Ectodermal cell (in vitro differentiated cells): Measurements from ENCODE around the gene JAKMIP2.
"Not testable (repeated sequence)": the region's sequence is repeated elsewhere in the genome, so short reads cannot be mapped to it uniquely, and the experiment has no call there.

ENCODE experiments used
- H3K27ac ChIP-seq: 2 replicates; pipeline ENCODE4 v1.7.0; 2013; ENCODE audit warnings: mild to moderate bottlenecking, low read depth, low read length; ENCODE audit not compliant: insufficient read depth, poor library complexity, severe bottlenecking
- H3K27me3 ChIP-seq: 2 replicates; pipeline ENCODE4 v1.7.0; 2013; ENCODE audit warnings: mild to moderate bottlenecking, low read length; ENCODE audit not compliant: insufficient read depth, control insufficient read depth, poor library complexity, severe bottlenecking
- H3K36me3 ChIP-seq: one replicate; pipeline ENCODE4 v1.7.0; 2013; ENCODE audit warnings: low read length; ENCODE audit not compliant: control insufficient read depth, insufficient read depth
- H3K4me1 ChIP-seq: one replicate; pipeline ENCODE4 v1.7.0; 2013; ENCODE audit warnings: low read length; ENCODE audit not compliant: control insufficient read depth, insufficient read depth
- H3K4me3 ChIP-seq: 2 replicates; pipeline ENCODE4 v1.7.0; 2013; ENCODE audit warnings: low read depth, low read length, control low read depth; ENCODE audit not compliant: insufficient read depth
- H3K9me3 ChIP-seq: 2 replicates; pipeline ENCODE4 v1.7.0; 2013; ENCODE audit warnings: mild to moderate bottlenecking, low read length, moderate library complexity; ENCODE audit not compliant: control insufficient read depth
- WGBS, 2 experiments: methylation state at CpG; one replicate each; pipeline ENCODE4 v1.1.7; 2013; ENCODE audit warnings: missing lambda C conversion rate in 2 of 2; 5-methylcytosine and 5-hydroxymethylcytosine counted together

JAKMIP2 gene

DNA sequence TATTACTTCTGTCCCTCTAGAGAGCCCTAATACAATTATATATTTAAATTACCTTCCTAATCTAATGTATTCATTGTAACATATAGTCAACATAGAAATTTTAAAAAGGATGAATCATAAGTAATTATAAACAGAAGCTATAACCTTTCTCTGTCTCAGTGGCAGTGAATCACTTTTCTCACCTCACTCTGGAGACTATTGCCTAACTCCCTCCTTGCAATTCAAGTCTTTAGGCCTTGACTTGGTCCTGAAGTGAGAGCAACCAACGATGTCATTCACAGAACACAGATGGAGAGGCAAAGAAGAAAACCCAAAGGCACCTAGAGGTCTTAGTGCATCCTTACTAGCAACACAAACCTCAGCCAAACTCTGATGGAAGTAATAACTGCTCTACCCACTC is 139.4 kb downstream of the JAKMIP2 start:
- Histone ChIP-seq H3K4me1 (no peaks in the 10 kb centered on the region), H3K4me3 (no peak overlapping the region), H3K9me3 (no peaks in the 10 kb centered on the region), H3K27ac (no peak overlapping the region), H3K27me3 (no peaks in the 10 kb centered on the region), H3K36me3 (peaks cover 11% of the 10 kb centered on the region)
- WGBS, 2 experiments = 86 to 90% methylated on average over 1 of the region's 1 CpG

DNA sequence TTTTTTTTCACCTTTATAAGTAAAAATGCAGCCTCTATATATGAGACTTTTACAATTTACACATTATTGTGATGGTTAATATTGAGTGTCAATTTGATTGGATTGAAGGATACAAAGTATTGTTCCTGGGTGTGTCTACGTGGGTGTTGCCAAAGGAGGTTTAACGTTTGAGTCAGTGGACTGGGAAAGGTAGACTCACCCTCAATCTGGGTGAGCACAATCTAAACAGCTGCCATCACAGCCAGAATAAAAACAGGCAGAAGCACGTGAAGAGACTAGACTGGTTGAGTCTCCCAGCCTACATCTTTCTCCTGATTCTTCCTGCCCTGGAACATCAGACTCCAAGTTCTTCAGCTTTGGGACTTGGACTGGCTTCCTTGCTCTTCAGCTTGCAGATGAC is 139.9 kb downstream of the JAKMIP2 start:
- Histone ChIP-seq H3K9me3 (no peaks in the 10 kb centered on the region), H3K4me1 (no peaks in the 10 kb centered on the region), H3K36me3 (peaks cover 11% of the 10 kb centered on the region), H3K27ac (no peak overlapping the region), H3K27me3 (no peaks in the 10 kb centered on the region), H3K4me3 (no peak overlapping the region)
- 90 to 97% methylated on average over 3 of the region's 3 CpGs for WGBS, 2 experiments

DNA sequence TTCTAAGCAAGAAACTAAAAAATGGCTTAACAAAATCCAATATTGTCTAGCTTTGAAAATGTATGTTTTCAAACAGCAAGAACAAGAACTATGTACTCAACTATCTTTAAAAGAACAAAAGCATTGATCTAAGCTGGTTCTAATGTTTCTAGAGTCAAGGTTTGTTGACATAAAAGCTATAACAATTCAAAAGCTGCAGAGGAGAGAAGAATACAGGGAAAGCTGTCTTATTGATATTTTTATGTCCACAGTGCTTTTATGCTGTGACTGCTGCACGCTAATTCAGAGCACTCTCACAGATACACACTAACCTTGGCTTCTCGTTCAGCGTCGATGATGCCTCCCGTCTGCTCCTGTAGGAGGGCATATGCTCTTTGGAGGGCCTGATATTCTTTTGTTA is 143.2 kb downstream of the JAKMIP2 start:
- Histone ChIP-seq H3K27ac (no peak overlapping the region), H3K4me3 (no peak overlapping the region), H3K27me3 (no peaks in the 10 kb centered on the region), H3K4me1 (no peaks in the 10 kb centered on the region), H3K36me3 (peaks cover 11% of the 10 kb centered on the region), H3K9me3 (no peaks in the 10 kb centered on the region)
- 95 to 99% methylated on average over 5 of the region's 5 CpGs for WGBS, 2 experiments

DNA sequence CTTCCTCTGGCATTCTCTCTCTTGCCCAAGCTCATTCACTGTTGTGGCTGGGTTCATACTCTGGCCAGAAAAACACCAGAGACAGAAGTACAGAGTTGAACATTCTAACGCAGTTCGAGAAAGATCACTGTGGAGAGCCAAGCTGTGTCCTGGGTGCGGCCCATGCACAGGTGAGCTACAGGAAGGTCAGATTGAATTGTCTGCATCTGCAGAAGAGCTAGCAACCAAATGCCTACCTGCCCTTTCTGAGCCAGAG is 145.9 kb downstream of the JAKMIP2 start:
- Histone ChIP-seq H3K9me3 (no peaks in the 10 kb centered on the region), H3K36me3 (peaks cover 11% of the 10 kb centered on the region), H3K4me3 (no peak overlapping the region), H3K27ac (no peak overlapping the region), H3K27me3 (no peaks in the 10 kb centered on the region), H3K4me1 (no peaks in the 10 kb centered on the region)
- WGBS, 2 experiments = 93 to 98% methylated on average over 3 of the region's 3 CpGs

DNA sequence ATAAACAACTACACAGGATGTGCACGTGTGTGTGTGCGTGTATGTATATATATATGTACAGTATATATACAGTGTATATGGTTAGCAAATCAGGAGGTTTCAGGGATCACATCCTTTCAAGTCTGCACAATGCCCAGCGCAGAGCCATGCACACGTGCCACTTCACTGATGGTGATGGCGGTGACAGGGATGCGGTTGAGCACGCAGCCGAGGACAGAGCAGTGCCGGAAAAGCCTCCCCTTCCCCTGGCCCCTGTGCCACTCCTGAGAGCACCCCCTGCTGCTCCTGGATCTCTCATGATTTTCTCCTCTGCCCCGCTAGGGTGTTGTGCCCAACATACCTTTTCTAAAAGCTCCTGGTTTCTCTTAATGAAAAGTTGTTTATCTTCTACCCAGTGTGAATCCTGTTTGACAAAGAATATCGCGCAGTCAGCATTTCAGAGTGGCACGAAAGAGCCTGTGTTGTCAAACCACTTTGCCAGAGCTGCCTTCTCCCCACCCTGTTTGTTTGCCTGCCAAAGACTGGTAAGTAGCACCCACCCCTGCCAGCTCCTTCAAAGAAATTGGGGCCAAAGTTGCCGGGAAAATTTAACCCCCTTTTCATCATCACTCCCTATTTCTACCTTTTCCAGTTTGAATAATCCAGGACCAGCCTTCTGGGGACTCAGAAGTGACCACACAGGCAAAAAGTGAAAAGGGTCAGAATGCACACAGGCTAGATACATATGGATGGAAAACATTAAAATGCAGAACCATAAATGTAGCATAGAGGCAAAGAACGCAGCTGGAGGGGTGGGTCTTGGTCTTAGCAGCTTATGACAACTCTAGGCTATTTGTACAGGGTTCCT is 146.4 kb downstream of the JAKMIP2 start:
- Histone ChIP-seq H3K9me3 (no peaks in the 10 kb centered on the region), H3K27me3 (no peaks in the 10 kb centered on the region), H3K4me1 (no peaks in the 10 kb centered on the region), H3K36me3 (peaks cover 7% of the 10 kb centered on the region), H3K4me3 (no peak overlapping the region), H3K27ac (no peak overlapping the region)
- 95 to 97% methylated on average over 15 of the region's 15 CpGs for WGBS, 2 experiments

DNA sequence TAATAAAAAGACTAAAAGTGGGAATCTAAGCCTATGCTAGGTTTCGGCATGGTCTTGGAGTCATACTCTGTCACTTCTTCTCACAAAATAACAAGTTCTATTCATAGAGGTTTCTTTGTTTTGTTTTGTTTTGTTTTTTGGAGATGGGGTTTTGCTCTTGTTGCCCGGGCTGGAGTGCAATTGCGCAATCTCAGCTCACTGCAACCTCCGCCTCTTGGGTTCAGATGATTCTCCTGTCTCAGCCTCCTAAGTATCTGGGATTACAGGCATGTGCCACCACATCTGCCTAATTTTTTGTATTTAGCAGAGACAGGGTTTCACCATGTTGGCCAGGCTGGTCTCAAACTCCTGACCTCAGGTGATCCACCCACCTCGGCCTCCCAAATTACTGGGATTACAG is 147.1 kb downstream of the JAKMIP2 start:
- not testable (repeated sequence) for H3K4me1 ChIP-seq, H3K27ac ChIP-seq, H3K36me3 ChIP-seq, H3K9me3 ChIP-seq, H3K4me3 ChIP-seq, H3K27me3 ChIP-seq
- WGBS, 2 experiments = 94 to 96% methylated on average over 4 of the region's 5 CpGs

DNA sequence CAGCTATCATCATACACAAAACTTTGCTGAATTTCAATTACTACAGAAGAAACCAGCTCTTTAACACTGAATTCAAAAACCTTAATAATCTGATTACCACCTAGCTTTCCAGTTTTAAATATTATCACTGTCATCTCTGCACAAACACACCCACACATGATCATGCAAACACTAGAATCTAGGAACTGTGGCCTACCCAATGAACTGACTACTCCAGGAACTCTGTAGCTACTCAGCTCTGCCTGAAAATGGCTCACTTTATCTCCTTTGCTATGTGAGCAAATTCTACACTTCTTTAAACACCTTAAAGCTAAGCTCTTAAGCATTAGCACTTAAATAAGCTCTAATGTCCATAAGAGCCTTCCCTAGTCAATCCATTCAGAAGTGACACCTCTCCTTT is 149.4 kb downstream of the JAKMIP2 start:
- no peak overlapping the region for H3K4me3 ChIP-seq
- no peaks in the 10 kb centered on the region for H3K27me3 ChIP-seq
- no peak overlapping the region for H3K27ac ChIP-seq
- no peaks in the 10 kb centered on the region for H3K9me3 ChIP-seq
- no peaks in the 10 kb centered on the region for H3K36me3 ChIP-seq
- peaks cover 14% of the 10 kb centered on the region for H3K4me1 ChIP-seq

DNA sequence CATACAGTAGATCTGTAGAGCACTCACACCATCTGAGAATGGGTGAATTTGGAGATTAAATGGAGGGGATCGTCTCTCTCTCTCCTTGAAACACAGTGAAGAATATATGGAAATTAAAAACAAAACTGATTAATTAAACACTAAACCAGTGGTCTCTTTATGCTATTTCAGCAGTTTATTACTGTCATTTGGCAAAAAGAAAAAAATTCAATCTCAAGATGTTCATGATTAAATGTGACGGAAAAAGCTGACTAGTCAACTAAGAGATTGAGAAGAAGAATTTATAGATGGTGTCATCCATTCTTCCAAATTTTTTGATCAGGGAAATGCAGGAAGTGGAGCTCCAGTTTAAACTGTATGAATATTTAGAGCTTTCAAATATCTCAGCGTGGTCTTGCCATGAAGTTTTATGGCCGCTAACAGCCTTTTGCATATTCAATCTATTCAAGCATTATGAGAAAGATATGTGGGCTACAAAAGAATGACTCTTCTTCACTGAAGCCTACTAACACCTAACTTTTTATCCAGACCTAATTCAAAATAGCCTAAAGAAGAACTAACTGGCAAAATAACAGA is 151.0 kb downstream of the JAKMIP2 start:
- Histone ChIP-seq H3K36me3 (no peaks in the 10 kb centered on the region), H3K9me3 (no peaks in the 10 kb centered on the region), H3K4me1 (peaks cover 16% of the 10 kb centered on the region), H3K4me3 (no peak overlapping the region), H3K27ac (no peak overlapping the region), H3K27me3 (no peaks in the 10 kb centered on the region)
- WGBS, 2 experiments = 87 to 97% methylated on average over 3 of the region's 4 CpGs

DNA sequence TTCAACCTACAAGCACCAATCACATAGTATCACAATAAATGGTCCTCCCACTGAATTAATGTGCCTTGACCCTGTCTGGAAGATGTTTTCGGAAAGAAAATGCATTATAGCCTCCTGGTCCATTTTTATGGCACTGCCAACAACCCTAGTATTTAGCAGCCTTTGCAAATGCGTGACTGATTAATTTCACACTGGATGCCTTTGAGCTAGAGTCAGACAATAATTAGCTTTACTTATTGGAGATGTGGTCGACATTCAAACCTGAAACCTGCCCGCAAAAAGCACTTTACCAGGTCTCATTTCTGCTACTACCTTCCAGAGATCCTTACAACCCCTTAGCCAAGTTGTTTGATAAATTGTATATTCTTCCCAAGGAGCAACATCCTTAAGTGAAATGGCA is 153.3 kb downstream of the JAKMIP2 start:
- WGBS, 2 experiments = 89 to 99% methylated on average over 4 of the region's 4 CpGs
- no peaks in the 10 kb centered on the region for H3K9me3 ChIP-seq
- no peak overlapping the region for H3K4me3 ChIP-seq
- no peaks in the 10 kb centered on the region for H3K27me3 ChIP-seq
- no peaks in the 10 kb centered on the region for H3K36me3 ChIP-seq
- H3K27ac ChIP-seq = no peak overlapping the region
- peaks cover 16% of the 10 kb centered on the region for H3K4me1 ChIP-seq

DNA sequence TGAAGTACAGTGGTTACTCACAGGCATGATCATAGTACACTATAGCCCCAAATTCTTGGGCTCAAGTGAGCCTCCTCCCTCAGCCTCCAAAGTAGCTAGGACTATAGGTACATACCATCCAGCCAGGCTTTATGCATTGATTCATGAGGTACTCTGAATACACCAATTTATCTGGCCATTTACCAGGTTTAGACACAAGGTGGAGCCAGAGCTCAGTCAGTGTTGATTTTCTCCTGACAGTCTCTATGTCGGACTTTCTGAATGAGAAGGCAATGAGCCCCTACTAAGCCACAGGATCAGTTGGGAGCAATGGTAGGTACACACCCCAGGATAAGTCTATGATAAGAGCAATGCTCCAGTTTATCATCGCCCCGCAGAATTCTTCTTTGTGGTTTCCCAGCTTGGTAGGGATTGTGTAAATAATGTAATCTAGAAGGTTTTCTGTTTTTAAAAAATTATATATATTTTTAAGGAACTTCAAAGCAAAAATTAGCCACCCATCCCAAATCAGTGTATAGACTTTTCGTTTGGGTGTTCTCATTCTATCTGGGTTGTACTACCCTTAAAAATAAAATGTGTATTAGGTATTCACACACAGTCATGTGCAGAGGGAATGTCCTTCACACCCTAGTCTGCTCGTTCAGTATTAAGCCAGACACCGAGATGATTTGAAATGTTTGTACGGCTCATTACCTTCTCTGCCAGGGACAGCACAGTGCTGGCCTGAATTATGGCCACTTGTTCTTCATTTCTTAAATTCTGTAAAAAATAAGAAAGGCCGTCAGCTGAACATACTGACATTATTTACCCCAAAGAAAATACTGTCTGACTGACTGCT is 154.3 kb downstream of the JAKMIP2 start:
- 70 to 81% methylated on average over 7 to 8 of the region's 8 CpGs for WGBS, 2 experiments
- H3K36me3 ChIP-seq = no peaks in the 10 kb centered on the region
- H3K4me1 ChIP-seq = peaks cover 16% of the 10 kb centered on the region
- H3K4me3 ChIP-seq = no peak overlapping the region
- H3K27me3 ChIP-seq = no peaks in the 10 kb centered on the region
- H3K27ac ChIP-seq = no peak overlapping the region
- H3K9me3 ChIP-seq = no peaks in the 10 kb centered on the region
